ENCODE results near the gene SLC25A48. TPM values are rescaled to one million over a fixed set of nuclear protein-coding genes. Genes with fewer than 3 reads are reported as not detected.

Gene SLC25A48
- polyA plus RNA-seq, 1 donor: 0.54 TPM

DNA sequence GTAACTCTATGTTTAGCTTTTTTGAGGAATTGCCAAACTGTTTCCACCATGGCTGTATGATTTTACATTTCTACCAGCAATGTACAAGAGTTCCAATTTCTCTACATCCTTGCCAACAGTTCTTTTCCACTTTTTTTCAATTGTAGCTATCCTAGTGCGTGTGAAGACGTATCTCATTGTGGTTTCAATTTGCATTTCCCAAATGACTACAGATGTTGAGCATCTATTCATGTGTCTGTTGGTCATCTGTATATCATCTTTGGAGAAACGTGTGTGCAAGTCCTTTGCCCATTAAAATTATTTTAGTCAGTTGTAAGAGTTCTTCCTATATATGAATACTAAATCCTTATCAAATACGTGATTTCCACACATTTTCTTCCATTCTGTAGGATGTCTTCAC, 6.5 kb downstream of the SLC25A48 start:
- Histone ChIP-seq H3K27me3 (ENCODE audit: control insufficient read depth, insufficient read depth, low read length) (peaks cover 4% of the 10 kb centered on the region), H3K27ac (ENCODE audit: low read length) (no peak overlapping the region)
- 76% methylated on average over 2 of the region's 4 CpGs for WGBS (ENCODE audit: insufficient coverage, low lambda C conversion rate)

DNA sequence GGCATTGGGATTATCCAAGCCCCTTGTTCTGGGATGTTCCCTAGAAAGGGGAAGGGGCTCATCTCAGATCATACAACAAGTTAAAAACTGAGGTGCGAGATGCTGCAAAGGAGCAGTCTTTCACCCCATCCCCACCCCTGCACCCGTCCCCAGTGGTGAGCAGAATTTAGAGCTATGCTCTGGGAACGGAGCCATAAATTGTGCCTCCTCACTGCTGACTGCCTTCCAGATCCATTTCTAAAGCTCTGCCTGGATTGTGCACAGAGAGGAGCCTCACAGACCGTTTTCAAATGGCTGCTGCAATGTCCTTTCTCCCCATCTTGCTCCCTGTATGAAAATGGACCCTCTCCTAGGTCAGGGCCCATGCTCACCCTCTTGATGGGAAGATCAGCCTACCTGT, 8.3 kb downstream of the SLC25A48 start:
- Histone ChIP-seq H3K9me3 (ENCODE audit: control insufficient read depth, low read depth, low read length) (peaks cover 5% of the 10 kb centered on the region), H3K36me3 (ENCODE audit: control insufficient read depth, insufficient read depth, low read length) (no peaks in the 10 kb centered on the region), H3K4me1 (ENCODE audit: control insufficient read depth, insufficient read depth, low read length) (no peaks in the 10 kb centered on the region), H3K27me3 (ENCODE audit: control insufficient read depth, insufficient read depth, low read length) (no peaks in the 10 kb centered on the region), H3K4me3 (ENCODE audit: low read length) (no peak overlapping the region), H3K27ac (ENCODE audit: low read length) (no peak overlapping the region)
- WGBS (ENCODE audit: insufficient coverage, low lambda C conversion rate): no CpG with 5 or more reads among the region's 4 CpGs
- DNase-seq: no peak

More for the DNA sequence above, 6.5 kb downstream of the SLC25A48 start:
- Histone ChIP-seq H3K36me3 (ENCODE audit: control insufficient read depth, insufficient read depth, low read length) (no peaks in the 10 kb centered on the region), H3K4me3 (ENCODE audit: low read length) (no peak overlapping the region), H3K4me1 (ENCODE audit: control insufficient read depth, insufficient read depth, low read length) (no peaks in the 10 kb centered on the region), H3K9me3 (ENCODE audit: control insufficient read depth, low read depth, low read length) (peaks cover 5% of the 10 kb centered on the region)
- DNase-seq: no peak

DNA sequence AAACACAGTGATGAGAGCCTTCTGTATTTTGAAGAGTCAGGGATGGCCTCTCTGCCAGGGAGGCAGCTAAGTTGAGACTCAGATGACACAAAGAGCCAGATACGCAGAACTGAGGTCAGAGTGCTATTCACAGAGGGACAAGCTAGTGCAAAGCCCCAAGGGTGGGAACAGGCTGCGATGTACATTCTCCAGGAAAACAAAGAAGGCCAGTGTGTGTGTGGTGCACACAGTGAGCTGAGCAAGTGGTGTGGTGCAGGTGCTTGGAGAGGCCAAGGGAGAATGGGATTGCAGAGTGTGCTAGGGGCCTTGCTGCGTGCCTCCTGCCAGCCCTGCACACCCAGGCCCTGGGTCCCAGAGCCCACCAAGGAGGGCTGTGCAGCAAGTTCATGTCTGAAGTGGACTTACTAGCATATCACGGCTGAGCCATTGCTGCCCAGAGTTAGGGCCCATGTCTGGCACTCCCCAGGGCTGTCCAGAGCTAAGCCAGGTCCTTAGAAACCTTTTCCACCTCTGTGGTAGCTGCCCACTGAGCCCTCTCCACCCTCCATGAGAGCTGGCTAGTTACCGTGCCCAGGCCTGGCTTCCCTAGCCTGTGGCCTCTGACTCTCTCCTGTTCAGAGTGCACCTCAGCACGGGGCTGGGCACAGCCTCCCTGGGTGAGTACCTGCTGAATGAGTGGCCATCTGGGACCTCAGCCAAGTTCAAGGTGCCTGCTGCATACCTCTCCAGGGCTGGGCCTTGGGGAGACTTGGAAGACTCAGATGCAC, 9.3 kb downstream of the SLC25A48 start:
- no peak overlapping the region for H3K27ac ChIP-seq (ENCODE audit: low read length)
- no CpG with 5 or more reads among the region's 6 CpGs for WGBS (ENCODE audit: insufficient coverage, low lambda C conversion rate)
- no peak overlapping the region for H3K4me3 ChIP-seq (ENCODE audit: low read length)
- no peaks in the 10 kb centered on the region for H3K27me3 ChIP-seq (ENCODE audit: control insufficient read depth, insufficient read depth, low read length)
- no peaks in the 10 kb centered on the region for H3K4me1 ChIP-seq (ENCODE audit: control insufficient read depth, insufficient read depth, low read length)
- H3K36me3 ChIP-seq (ENCODE audit: control insufficient read depth, insufficient read depth, low read length): no peaks in the 10 kb centered on the region
- DNase-seq: no peak
- H3K9me3 ChIP-seq (ENCODE audit: control insufficient read depth, low read depth, low read length): no peaks in the 10 kb centered on the region

DNA sequence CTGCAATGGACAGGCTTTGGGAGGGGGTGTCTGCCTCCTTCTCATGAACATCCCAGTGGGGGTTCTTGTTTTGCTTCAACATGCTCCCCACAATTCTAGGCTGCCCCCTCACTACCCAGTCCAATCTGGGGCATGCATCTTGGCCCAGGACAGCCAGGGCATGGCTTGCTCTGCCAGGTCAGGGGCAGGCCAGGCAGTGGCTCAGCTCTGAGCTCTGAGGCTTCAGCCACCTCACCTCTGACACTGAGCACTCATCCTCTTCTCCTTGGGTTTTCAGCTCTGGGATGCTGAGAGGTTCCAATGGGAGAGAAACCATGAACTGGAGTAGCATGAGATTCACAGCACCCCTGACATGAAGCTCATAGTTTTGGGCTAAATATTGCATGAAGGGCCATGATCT, 11.8 kb downstream of the SLC25A48 start:
- Histone ChIP-seq H3K9me3 (ENCODE audit: control insufficient read depth, low read depth, low read length) (no peaks in the 10 kb centered on the region), H3K27me3 (ENCODE audit: control insufficient read depth, insufficient read depth, low read length) (no peaks in the 10 kb centered on the region), H3K4me3 (ENCODE audit: low read length) (no peak overlapping the region), H3K4me1 (ENCODE audit: control insufficient read depth, insufficient read depth, low read length) (no peaks in the 10 kb centered on the region), H3K36me3 (ENCODE audit: control insufficient read depth, insufficient read depth, low read length) (no peaks in the 10 kb centered on the region), H3K27ac (ENCODE audit: low read length) (no peak overlapping the region)
- no peak for DNase-seq

DNA sequence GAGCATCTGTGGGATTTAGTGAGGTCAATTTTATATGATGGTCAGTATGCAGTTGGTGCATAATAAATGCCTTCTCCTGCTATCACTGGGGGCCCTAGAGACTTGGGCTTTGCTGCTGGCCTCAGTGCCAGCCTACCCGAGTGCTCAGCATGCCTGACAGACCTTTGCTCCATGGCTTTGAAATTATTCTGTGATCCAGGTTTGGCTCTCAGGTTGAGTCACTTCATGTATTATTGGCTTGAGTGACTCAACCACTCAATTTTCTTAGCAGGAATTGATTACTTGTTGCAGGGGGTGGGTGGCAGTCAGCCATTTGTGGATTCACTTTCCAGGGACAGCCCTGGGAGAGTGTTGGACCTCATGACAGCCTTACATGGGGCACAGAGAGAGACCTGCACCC, 13.5 kb downstream of the SLC25A48 start:
- no peak overlapping the region for H3K27ac ChIP-seq (ENCODE audit: low read length)
- no peaks in the 10 kb centered on the region for H3K4me1 ChIP-seq (ENCODE audit: control insufficient read depth, insufficient read depth, low read length)
- H3K27me3 ChIP-seq (ENCODE audit: control insufficient read depth, insufficient read depth, low read length): no peaks in the 10 kb centered on the region
- no peak for DNase-seq
- WGBS (ENCODE audit: insufficient coverage, low lambda C conversion rate): no CpG with 5 or more reads among the region's 1 CpG
- no peaks in the 10 kb centered on the region for H3K36me3 ChIP-seq (ENCODE audit: control insufficient read depth, insufficient read depth, low read length)
- no peak overlapping the region for H3K4me3 ChIP-seq (ENCODE audit: low read length)
- H3K9me3 ChIP-seq (ENCODE audit: control insufficient read depth, low read depth, low read length): no peaks in the 10 kb centered on the region

DNA sequence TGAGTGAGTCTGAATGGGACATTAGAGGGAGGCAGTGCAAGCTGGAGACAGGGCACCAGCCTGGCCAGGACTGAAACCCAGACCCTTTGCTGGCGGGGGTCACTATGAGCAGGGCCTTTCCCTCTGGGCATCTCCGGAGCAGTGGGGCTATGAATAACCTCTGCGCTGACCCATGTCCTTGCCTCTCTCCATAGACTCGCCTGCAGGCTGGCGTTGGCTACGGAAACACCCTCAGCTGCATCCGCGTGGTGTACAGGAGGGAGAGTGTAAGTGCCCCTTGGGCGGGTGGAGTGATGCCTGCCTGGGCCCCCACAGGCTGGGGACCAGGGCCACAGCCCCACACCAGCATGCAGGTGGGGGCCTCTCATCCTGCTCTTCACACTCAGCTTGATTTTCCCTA, 15.8 kb downstream of the SLC25A48 start:
- Histone ChIP-seq H3K4me1 (ENCODE audit: control insufficient read depth, insufficient read depth, low read length) (no peaks in the 10 kb centered on the region), H3K27ac (ENCODE audit: low read length) (no peak overlapping the region), H3K4me3 (ENCODE audit: low read length) (no peak overlapping the region), H3K9me3 (ENCODE audit: control insufficient read depth, low read depth, low read length) (no peaks in the 10 kb centered on the region), H3K36me3 (ENCODE audit: control insufficient read depth, insufficient read depth, low read length) (no peaks in the 10 kb centered on the region), H3K27me3 (ENCODE audit: control insufficient read depth, insufficient read depth, low read length) (no peaks in the 10 kb centered on the region)
- WGBS (ENCODE audit: insufficient coverage, low lambda C conversion rate): no CpG with 5 or more reads among the region's 9 CpGs
- DNase-seq: no peak

DNA sequence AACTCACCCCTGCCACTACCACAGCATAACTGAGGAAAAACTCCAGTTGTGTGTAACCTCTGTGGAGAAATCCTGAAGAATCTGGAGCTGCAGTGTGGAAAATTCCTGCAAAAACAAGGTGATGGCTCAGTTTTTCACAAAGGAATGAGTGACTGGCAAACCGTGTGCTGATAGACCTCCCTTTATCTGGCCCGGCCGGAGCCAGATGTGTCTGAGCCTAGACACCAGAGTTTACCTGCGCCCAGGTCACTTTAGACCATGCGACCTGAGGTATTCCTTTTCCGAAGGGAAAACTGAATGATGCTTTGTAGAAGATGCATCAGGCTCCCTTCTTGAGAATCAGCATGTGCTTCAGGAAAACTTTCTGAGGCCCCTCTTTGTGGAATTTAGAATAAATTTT, 16.2 kb downstream of the SLC25A48 start:
- Histone ChIP-seq H3K4me3 (ENCODE audit: low read length) (no peak overlapping the region), H3K27me3 (ENCODE audit: control insufficient read depth, insufficient read depth, low read length) (no peaks in the 10 kb centered on the region), H3K4me1 (ENCODE audit: control insufficient read depth, insufficient read depth, low read length) (no peaks in the 10 kb centered on the region), H3K9me3 (ENCODE audit: control insufficient read depth, low read depth, low read length) (no peaks in the 10 kb centered on the region), H3K27ac (ENCODE audit: low read length) (no peak overlapping the region), H3K36me3 (ENCODE audit: control insufficient read depth, insufficient read depth, low read length) (no peaks in the 10 kb centered on the region)
- no CpG with 5 or more reads among the region's 6 CpGs for WGBS (ENCODE audit: insufficient coverage, low lambda C conversion rate)
- no peak for DNase-seq

DNA sequence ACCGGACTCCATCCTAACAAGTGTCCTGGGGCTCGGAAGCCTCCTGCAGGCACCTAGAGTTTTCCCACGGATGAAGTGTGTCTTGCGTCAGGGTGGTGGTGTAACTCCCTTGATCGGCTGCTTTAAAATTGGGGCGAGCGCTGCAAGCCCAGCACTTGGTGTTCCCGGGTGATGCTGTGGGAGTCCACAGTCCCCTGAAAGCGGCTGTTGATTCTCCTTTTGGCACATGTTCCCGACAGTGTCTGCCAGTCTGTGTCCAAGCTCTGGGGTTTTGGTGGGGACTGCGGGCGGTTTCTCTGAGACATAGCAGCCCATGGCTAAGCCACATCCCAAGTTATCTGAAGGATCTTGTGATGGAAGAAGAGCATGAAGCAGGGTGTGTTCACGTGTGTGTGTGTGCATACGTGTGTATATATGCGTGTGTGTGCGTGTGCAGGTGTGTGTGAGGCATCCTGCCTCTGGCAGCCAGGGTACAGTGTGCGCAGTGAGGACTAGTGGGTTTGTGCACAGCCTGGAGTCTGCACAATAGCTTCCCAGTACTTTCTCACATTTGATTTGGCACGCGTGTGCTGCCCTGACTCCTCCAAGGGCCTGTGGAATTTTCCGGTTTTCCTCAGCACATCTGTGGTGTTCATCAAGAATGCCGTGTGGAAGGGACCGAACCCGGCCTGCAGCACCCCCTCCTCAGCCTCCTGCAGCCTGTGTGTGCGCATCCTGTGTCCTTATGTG, 16.9 kb downstream of the SLC25A48 start:
- Histone ChIP-seq H3K27ac (ENCODE audit: low read length) (no peak overlapping the region), H3K27me3 (ENCODE audit: control insufficient read depth, insufficient read depth, low read length) (peaks cover under 1% of the 10 kb centered on the region), H3K9me3 (ENCODE audit: control insufficient read depth, low read depth, low read length) (no peaks in the 10 kb centered on the region), H3K36me3 (ENCODE audit: control insufficient read depth, insufficient read depth, low read length) (no peaks in the 10 kb centered on the region), H3K4me3 (ENCODE audit: low read length) (no peak overlapping the region), H3K4me1 (ENCODE audit: control insufficient read depth, insufficient read depth, low read length) (no peaks in the 10 kb centered on the region)
- no peak for DNase-seq
- 100% methylated on average over 2 of the region's 24 CpGs for WGBS (ENCODE audit: insufficient coverage, low lambda C conversion rate)

DNA sequence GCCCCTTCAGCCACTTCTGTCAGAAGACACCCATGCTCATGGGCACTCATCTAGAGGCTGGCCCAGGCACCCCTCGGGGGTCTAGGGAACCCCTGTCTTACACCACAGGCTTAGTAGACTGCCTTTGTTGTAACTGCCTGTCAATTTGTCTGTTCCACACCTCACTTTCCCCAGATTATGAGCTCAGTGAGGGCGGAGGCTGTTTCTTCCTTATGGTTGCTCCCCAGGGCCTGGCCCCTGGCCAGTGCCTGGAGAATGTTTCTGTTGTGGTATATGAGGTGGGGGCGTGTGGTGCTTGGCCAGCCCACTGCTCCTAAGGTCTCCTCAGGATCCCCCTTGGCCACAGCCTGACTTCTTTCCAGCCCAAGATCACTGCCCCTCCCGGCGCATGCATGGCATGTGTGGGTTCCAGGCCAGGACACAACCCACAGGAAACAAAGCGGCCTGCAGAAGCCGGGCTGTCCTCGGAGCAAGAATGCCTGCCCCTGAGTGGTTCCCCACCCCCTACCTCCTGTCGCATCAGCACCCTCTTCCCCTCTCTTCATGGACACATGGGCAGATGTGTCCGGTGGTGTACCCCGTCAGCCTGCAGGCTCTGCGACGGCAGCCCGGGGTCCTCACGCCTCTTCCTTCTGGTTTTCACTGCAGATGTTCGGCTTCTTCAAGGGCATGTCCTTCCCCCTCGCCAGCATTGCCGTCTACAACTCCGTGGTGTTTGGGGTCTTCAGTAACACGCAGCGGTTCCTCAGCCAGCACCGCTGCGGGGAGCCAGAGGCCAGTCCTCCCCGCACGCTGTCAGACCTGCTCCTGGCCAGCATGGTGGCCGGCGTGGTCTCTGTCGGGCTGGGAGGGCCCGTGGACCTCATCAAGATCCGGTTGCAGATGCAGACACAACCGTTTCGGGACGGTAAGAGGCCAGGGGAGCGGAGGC, 17.7 kb downstream of the SLC25A48 start:
- Histone ChIP-seq H3K4me1 (ENCODE audit: control insufficient read depth, insufficient read depth, low read length) (no peaks in the 10 kb centered on the region), H3K4me3 (ENCODE audit: low read length) (no peak overlapping the region), H3K27me3 (ENCODE audit: control insufficient read depth, insufficient read depth, low read length) (peaks cover 6% of the 10 kb centered on the region), H3K9me3 (ENCODE audit: control insufficient read depth, low read depth, low read length) (no peaks in the 10 kb centered on the region), H3K27ac (ENCODE audit: low read length) (no peak overlapping the region), H3K36me3 (ENCODE audit: control insufficient read depth, insufficient read depth, low read length) (no peaks in the 10 kb centered on the region)
- DNase-seq: no peak
- no CpG with 5 or more reads among the region's 34 CpGs for WGBS (ENCODE audit: insufficient coverage, low lambda C conversion rate)

DNA sequence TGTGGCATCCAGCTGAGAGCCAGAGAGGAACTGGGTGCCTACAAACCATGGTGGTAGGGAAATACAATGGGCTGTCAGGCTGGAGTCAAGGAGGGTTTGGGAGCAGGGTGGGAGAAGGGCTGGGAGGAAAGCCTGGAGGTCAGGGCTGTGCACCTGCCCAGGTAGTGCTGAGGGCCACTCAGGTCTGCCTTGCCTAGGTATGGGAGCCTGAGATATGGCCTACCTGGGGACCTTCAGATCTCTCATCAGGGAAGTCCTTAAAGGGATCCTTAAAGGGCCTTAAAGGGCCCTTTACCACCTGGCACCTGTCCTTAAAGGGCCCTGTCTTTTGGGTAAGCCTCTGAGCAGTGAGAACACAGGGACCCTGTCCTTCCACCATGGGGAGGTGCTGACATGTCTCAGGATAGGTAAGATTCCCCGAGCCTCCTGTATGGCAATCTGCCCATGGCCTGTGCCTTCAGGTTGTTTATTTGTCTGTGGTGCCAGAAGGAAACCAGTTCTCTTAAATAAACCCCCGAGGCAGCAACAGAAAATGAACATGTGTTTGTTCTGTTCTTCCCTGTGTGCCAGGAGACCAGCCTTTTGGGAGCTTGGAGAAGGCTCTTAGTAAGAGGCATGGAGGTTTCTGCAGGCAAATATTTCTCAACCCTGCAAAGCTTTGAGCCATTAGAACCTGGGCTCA, 23.3 kb downstream of the SLC25A48 start:
- Histone ChIP-seq H3K4me1 (ENCODE audit: control insufficient read depth, insufficient read depth, low read length) (no peaks in the 10 kb centered on the region), H3K4me3 (ENCODE audit: low read length) (no peak overlapping the region), H3K27me3 (ENCODE audit: control insufficient read depth, insufficient read depth, low read length) (peaks cover 7% of the 10 kb centered on the region), H3K27ac (ENCODE audit: low read length) (no peak overlapping the region), H3K9me3 (ENCODE audit: control insufficient read depth, low read depth, low read length) (no peaks in the 10 kb centered on the region), H3K36me3 (ENCODE audit: control insufficient read depth, insufficient read depth, low read length) (no peaks in the 10 kb centered on the region)
- DNase-seq: no peak
- WGBS (ENCODE audit: insufficient coverage, low lambda C conversion rate): no CpG with 5 or more reads among the region's 2 CpGs

Data from large intestine (tissue), 3 donors.